HEK293T (cell line): ENCODE results near the gene ITLN1.

Experiments used
- ARNT ChIP-seq: fragments of 450-650 bp; IDR thresholded peaks from 2 replicates; pipeline ENCODE4 v1.6.1; 2017; ENCODE audit warnings: mild to moderate bottlenecking
- HDGF ChIP-seq: fragments of 450-650 bp; IDR thresholded peaks from 2 replicates; pipeline ENCODE4 v1.6.1; 2017; ENCODE audit warnings: antibody characterized with exemption, borderline replicate concordance
- SP1 ChIP-seq: fragments of 450-650 bp; IDR thresholded peaks from 2 replicates; pipeline ENCODE4 v1.6.1; 2017
- SUZ12 ChIP-seq: fragments of 450-650 bp; IDR thresholded peaks from 2 replicates; pipeline ENCODE4 v1.6.1; 2016; ENCODE audit warnings: mild to moderate bottlenecking

- TF ChIP-seq HDGF (no peak), SUZ12 (no peak), SP1 (no peak), ARNT (no peak)
These were observed 25.8 kb downstream of the ITLN1 start for GRCh38 chr1:160859166-160859565.
